Fibroblast of lung (primary cell): ENCODE measurements around the gene PRDM7. TPM values are rescaled to one million over a fixed set of nuclear protein-coding genes. Genes with fewer than 3 reads are reported as not detected.

Experiments used
- DNase-seq, 2 donors: peaks; one replicate each; pipeline versions ENCODE4 v3.0.0 to v3.0.0-alpha.2; 2010; ENCODE audit warnings: low read depth in 2 of 2
- H2AFZ ChIP-seq: 2 replicates; pipeline ENCODE4 v1.5.1; 2012; ENCODE audit warnings: low read length, control low read depth, inconsistent platforms
- H3K27ac ChIP-seq: 2 replicates; pipeline ENCODE4 v1.5.1; 2011; ENCODE audit warnings: low read length, control low read depth; ENCODE audit not compliant: insufficient read depth
- H3K27me3 ChIP-seq: 2 replicates; pipeline ENCODE4 v1.5.1; 2011; ENCODE audit warnings: mild to moderate bottlenecking, low read length; ENCODE audit not compliant: control insufficient read depth, insufficient read depth
- H3K36me3 ChIP-seq: 2 replicates; pipeline ENCODE4 v1.5.1; 2011; ENCODE audit warnings: low read length; ENCODE audit not compliant: control insufficient read depth, insufficient read depth
- H3K4me1 ChIP-seq: 2 replicates; pipeline ENCODE4 v1.5.1; 2011; ENCODE audit warnings: low read length; ENCODE audit not compliant: control insufficient read depth, insufficient read depth; ENCODE audit errors: extremely low read depth
- H3K4me2 ChIP-seq: 2 replicates; pipeline ENCODE4 v1.5.1; 2011; ENCODE audit warnings: low read length, control low read depth; ENCODE audit not compliant: insufficient read depth; ENCODE audit errors: extremely low read depth
- H3K4me3 ChIP-seq, 4 experiments: fragments of 200-600 bp in 1 of 4; sonication (generic) in 1 of 4; replicated peaks in 1 of 4; 2 replicates each; pipeline ENCODE4 v1.5.1; 2011 to 2016; ENCODE audit warnings: low read length in 4 of 4, low read depth in 3 of 4, mild to moderate bottlenecking in 3 of 4, control low read depth in 2 of 4, inconsistent platforms in 1 of 4, mixed read lengths in 1 of 4; ENCODE audit not compliant: insufficient read depth in 1 of 4; ENCODE audit errors: control extremely low read depth in 1 of 4
- H3K79me2 ChIP-seq: 2 replicates; pipeline ENCODE4 v1.5.1; 2012; ENCODE audit warnings: mild to moderate bottlenecking, low read length, inconsistent platforms; ENCODE audit not compliant: control insufficient read depth, insufficient read depth
- H3K9ac ChIP-seq: 2 replicates; pipeline ENCODE4 v1.5.1; 2011; ENCODE audit warnings: mild to moderate bottlenecking, low read length, control low read depth; ENCODE audit not compliant: insufficient read depth
- H3K9me3 ChIP-seq: 2 replicates; pipeline ENCODE4 v1.5.1; 2012; ENCODE audit warnings: low read depth, low read length; ENCODE audit not compliant: control insufficient read depth, insufficient read depth
- H4K20me1 ChIP-seq: 2 replicates; pipeline ENCODE4 v1.5.1; 2011; ENCODE audit warnings: low read length; ENCODE audit not compliant: control insufficient read depth, insufficient read depth; ENCODE audit errors: extremely low read depth
- CTCF ChIP-seq, 2 donors: IDR thresholded peaks in 1 of 2; conservative IDR thresholded peaks in 1 of 2; 1 replicate in 1 of 2; 2 replicates in 1 of 2; pipeline ENCODE4 v1.5.1; 2011 to 2012; ENCODE audit warnings: low read length in 2 of 2, control low read depth in 1 of 2, inconsistent platforms in 1 of 2, low read depth in 1 of 2, mild to moderate bottlenecking in 1 of 2
- EZH2 ChIP-seq: IDR thresholded peaks from 2 replicates; pipeline ENCODE4 v1.5.1; 2012; ENCODE audit warnings: low read length, control low read depth, mild to moderate bottlenecking; ENCODE audit errors: missing control alignments
- polyA plus RNA-seq, 2 donors: library from polyadenylated mRNA; depleted of rRNA in 1 of 2; stranded (reverse) in 1 of 2; unstranded in 1 of 2; fragments of >200 nt; gene quantifications; 2 replicates each; pipeline ENCODE4 v1.2.1, GENCODE V29; 2011 to 2012; ENCODE audit warnings: missing spikeins in 1 of 2
- total RNA-seq: library from RNA; depleted of rRNA; stranded (reverse); fragments of >200 nt; gene quantifications from 2 replicates; pipeline ENCODE4 v1.2.1, GENCODE V29; 2014

The PRDM7 gene
- total and polyA plus RNA-seq, 2 donors (not counting 1 experiment from before 2014, with no cell fraction given) = not detected

DNA sequence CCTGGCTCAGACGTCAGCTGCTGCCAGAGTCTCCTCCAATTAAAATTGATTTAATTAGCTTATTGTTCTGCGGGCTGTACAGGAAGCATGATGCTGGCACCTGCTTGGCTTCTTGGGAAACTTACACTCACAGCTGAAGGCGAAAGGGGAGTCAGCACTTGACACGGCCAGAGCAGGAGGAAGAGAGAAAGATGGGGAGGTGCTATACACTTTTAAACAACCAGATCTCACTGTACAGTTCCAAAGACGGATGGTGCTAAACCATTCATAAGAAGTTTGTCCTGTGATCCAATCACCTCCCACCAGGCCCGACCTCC lies 1.4 kb upstream of the PRDM7 start:
- H3K27ac ChIP-seq = no peak overlapping the region
- H3K36me3 ChIP-seq = no peaks in the 10 kb centered on the region
- no peaks in the 10 kb centered on the region for H4K20me1 ChIP-seq
- no peaks in the 10 kb centered on the region for H3K9me3 ChIP-seq
- no peak overlapping the region for H3K4me3 ChIP-seq
- no peak overlapping the region for H3K9ac ChIP-seq
- H3K27me3 ChIP-seq = peaks cover 2% of the 10 kb centered on the region
- H3K4me1 ChIP-seq = no peaks in the 10 kb centered on the region
- no peak overlapping the region for H3K4me2 ChIP-seq
- H3K79me2 ChIP-seq = no peaks in the 10 kb centered on the region
- no peak for TF ChIP-seq CTCF (conservative IDR thresholded peaks at IDR 0.05 in 1 of 2, IDR thresholded peaks at IDR 0.05 in 1 of 2; ENCODE audit: low read depth in 1 of 2, low read length in 2 of 2)
- no peak for TF ChIP-seq EZH2
- no peak for DNase-seq
- H2AFZ ChIP-seq = no peak overlapping the region

DNA sequence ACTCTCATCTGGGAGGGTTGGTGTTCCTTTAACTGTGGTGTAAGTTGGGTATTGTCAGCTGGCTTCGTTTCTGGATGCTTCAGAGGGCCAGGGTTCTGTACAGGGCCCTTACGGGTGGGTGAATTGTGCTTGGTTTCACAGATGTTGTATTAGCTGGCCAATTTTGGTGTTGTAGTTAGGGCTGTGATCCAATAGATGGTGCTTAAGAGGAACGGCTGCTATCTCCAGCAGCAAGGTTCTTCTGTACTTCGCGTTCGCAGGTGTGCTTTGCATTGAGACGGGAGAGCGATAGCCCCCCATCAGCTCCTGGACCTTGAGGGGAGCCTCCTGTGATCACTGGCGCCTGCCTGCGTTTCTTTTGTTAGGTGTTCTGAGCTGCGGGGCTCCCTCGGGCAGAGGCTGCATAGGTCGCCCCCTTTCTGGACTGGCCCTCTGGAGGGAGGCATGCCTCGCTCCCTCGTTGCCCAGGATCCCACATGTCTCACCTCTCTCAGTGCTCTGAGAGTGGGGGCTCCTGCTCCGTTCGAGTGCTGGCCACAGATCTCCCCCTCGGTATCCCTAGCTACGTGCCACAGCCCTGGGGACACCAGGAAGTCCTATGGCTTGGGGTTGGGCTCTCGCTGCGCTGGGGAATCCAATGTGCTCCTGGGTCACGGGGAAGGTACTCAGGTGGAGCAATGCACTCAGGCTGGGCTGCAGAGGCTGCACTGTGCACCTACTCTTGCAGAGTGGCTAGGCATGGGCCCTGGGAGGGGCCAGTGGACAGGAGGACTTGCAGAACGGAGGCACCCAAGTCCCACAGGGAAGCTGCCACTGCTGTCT lies 837 bp upstream of the PRDM7 start:
- Histone ChIP-seq H3K4me1 (no peaks in the 10 kb centered on the region), H2AFZ (peak overlapping the region; percentile 49), H3K79me2 (no peaks in the 10 kb centered on the region), H3K27ac (no peak overlapping the region), H3K4me3 (peak overlapping the region in 2 of 4 experiments; percentile 42 to 46), H3K9ac (no peak overlapping the region), H3K4me2 (peak overlapping the region; percentile 64), H3K9me3 (no peaks in the 10 kb centered on the region), H3K36me3 (no peaks in the 10 kb centered on the region), H4K20me1 (no peaks in the 10 kb centered on the region), H3K27me3 (peaks cover 2% of the 10 kb centered on the region)
- TF ChIP-seq CTCF (conservative IDR thresholded peaks at IDR 0.05 in 1 of 2, IDR thresholded peaks at IDR 0.05 in 1 of 2; ENCODE audit: low read depth in 1 of 2, low read length in 2 of 2) (no peak), EZH2 (no peak)
- peak; percentile 42 for DNase-seq

GRCh38 chr16:90072442-90073105 lies 4.6 kb downstream of the PRDM7 start:
- H3K4me3 ChIP-seq = no peak overlapping the region

More at GRCh38 chr16:90072442-90073105, 4.6 kb downstream of the PRDM7 start:
- no peaks in the 10 kb centered on the region for H3K4me1 ChIP-seq
- no peak for TF ChIP-seq EZH2
- TF ChIP-seq CTCF (conservative IDR thresholded peaks at IDR 0.05 in 1 of 2, IDR thresholded peaks at IDR 0.05 in 1 of 2; ENCODE audit: low read depth in 1 of 2, low read length in 2 of 2) = no peak
- no peaks in the 10 kb centered on the region for H3K36me3 ChIP-seq
- no peaks in the 10 kb centered on the region for H4K20me1 ChIP-seq
- H3K79me2 ChIP-seq = no peaks in the 10 kb centered on the region
- H3K27me3 ChIP-seq = peaks cover 2% of the 10 kb centered on the region
- H3K27ac ChIP-seq = no peak overlapping the region
- no peak overlapping the region for H2AFZ ChIP-seq
- no peak overlapping the region for H3K9ac ChIP-seq
- H3K4me2 ChIP-seq = no peak overlapping the region
- DNase-seq = no peak
- H3K9me3 ChIP-seq = no peaks in the 10 kb centered on the region
